GM18858 (cell line): ENCODE data around the gene CPEB4.

Experiments used
- ATAC-seq: cut with Tn5 transposase; IDR thresholded peaks from one replicate; pipeline ENCODE4 v1.9.1; 2021; ENCODE audit not compliant: unreplicated experiment

Gene CPEB4

DNA sequence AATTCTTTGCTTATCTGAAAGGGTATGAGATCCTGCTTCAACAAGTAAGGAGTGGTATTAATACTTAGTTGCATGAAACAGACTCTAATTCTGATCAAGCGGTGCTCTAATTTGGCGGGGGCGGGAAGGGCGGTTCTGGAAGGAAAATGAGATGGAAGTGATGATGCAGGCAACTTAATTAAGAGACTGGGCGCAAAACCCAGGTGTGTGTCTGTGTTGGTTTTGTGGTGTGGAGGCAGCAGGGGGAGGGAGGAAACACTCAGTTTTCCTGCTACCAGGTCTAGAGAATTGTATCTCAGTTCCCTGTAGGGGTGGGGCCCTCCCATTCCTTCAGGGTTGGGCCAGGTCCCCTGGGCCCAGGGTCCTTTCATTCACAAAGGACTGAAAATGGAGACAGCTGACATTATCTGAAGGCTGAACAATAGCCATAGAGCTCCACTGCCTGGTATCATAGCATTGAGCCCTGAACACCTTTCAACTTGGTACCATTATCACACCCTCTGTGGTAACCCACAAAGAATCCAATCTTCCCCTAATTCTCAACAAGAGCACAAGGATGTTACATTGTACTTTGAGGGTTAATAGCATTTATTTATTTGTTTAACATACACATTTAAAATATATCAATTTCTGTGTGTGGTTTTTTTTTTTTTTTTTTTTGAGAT is 83.7 kb downstream of the CPEB4 start:
- no peak for ATAC-seq

DNA sequence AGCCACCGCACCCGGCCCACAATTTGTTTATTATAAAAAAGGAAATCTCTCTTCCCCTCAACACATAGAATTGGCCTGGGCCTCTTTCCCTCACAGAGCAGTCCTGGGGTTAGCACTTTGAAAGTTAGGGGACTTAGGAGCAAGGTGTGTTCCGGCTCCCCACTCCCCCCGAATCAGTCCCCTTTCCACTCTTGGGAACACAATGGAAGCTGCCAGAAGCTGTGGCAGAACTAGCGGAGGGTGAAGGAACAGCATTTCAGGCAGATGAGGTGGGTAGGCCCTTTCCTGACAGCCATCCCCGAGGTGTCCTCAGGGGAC is 84.4 kb downstream of the CPEB4 start:
- no peak for ATAC-seq

DNA sequence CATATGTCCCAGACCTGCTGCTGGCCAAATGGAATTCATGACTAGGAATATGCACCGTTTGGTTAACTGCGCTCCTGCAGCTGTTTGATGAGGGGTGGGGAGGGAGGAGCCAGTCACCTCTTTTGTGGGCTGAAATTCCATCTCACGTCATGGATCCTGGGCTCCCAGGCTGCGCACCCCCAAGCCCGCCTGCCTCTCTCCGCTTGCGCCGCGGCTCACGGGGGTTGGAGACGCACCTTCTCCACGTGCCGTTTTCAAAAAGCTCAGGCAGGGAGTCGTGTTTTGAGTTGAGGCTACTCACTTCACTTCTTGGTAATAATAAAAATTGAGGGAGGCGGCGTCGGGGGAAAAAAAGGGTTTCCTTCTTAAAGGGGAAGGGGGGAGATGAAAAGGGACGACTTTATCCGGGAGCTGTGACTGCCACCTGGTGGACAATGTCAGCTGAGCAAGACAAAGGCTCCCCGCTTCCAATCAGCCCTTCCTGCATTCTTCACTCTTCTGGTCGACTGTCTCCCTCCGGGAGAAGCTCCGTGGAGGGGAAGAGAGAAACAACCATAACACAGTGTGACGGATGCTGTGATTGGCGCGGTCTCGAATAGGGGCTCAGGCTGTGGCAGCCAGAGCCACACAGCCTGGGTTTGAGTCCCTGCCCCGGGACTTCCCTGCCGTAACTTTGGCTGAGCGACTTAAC is 84.9 kb downstream of the CPEB4 start:
- ATAC-seq: no peak

DNA sequence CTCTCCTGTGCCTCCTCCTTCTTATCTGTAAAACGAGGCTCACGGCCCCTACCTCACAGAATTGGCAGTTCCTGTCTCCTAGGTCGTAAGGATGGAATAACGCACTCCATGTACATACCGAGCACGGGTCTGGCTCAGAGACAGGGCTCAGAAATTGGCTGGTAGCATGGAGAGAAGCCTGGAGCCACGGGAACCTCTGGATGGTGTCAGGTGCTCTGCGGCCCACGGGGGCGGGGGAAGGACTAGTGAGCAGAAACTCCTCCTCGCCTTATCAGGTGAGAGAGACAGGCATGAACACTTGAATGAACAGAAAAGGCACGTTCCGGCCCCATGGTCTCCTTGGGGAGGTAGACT is 85.4 kb downstream of the CPEB4 start:
- ATAC-seq: no peak

DNA sequence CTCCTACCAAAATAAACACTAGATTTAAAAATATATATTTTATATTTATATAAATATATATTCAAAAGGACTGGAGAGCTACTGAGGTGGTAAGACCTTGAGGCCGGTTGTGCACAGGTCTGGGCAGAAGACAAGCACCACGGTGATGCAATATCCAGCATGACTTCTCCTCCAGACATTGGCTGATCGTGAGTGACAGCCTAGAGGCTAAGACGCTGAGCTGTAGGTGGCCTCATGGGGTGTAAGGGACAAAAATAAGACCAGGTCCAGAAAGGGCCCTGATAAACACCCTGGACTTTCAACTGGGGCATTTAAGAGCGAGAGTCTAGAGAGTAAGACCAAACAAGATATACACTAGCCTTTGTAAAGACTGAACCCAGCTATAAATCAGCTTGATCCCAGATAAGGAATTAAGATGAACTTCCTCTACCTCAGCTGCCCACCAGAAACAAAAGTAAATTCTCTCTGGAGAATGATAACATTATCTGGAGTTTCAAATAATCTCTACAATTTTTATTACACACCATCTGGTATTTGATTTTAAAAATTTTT is 86.6 kb downstream of the CPEB4 start:
- ATAC-seq: no peak

DNA sequence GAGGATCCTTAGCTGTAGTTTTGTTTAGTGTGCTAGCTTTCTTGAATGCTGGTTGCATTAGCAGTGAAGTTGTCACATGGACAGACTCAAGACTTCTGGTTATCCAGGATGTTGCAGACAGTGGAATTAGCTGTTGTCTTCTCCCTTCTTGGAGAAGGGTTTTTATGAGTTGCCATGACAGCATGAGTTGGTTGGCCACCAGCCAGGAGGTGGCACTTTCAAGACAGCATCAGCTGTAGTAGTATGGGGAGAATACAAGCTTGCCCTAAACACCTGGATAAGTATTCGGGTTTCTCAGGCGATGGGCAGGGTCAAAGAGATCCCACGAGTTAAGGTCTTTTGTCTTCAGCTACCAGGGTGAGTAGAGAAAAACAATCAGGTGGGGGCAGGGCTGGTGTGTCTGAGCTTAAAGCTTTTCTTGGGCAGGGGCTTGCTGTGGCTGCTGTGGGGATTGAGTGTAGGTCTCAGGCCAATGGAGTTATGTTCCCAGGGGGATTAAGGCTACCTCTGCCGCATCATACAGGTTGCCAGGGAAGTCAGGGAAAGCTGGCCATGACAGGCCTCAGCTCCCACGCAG is 93.1 kb downstream of the CPEB4 start:
- ATAC-seq: no peak

DNA sequence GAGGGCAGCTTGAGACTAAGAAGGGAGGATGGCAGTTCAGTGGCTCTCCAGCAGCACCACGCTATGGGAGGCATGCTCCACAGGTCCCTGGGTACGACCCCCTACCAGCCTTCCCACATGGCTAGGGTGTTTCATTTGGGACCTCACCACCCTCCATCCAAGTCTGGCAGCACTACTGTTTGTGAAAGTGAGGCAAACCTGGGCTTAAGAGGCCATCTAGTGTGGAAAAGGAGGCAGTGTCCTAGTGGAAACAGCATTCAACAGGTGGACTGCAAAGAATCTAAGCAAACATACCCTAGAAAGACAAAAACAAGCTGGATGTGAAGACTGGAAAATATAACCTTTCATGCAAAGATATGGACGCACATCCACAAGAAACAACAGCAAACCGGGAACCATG is 96.1 kb downstream of the CPEB4 start:
- ATAC-seq: no peak

DNA sequence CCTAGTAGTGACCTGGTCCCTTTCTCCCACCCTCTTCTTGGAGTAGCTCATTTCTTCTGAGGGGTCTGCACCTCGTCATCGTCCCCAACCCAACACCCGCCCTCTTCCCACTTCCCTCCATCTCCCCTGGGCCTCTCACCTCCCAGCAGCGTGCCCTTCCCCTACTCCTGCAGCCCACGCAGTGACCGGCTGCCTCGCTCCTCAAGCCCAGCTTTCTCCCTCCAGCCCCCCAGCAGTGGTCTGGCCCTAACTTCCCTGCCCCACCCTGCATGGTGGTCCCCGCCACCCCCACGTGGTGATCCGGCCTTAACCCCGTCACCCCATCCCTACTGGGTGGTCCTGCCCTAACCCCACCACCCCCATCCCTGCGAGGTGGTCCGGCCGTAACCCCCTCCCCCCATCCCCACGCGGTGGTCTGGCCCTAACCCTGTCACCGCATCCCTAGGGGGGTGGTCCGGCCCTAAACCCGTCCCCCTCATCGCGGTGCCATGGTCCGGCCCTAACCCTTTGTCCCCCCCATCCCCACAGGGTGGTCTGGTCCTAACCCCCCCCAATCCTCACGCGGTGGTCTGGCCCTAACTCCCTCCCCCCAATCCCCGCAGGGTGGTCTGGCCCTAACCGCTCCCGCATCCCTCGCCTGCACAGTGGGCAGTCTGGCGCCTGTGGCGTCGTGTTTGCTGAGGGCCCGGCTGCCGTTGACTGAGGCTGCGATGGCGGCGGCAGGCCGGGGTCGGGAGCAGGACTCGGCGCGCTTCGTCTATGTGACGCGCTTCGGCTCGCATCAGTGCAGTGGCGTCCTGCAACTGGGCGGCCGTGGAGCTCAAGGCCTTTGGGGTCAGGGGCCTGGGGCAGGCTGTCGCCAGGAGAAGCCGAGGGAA is 100.6 kb downstream of the CPEB4 start, which contains the start of gene C5orf47:
Gene C5orf47, plus strand, starts transcription at position 617 of the 878 bp plus-strand sequence. Its CDS starts 94 bp downstream, at position 711.
- ATAC-seq: no peak

DNA sequence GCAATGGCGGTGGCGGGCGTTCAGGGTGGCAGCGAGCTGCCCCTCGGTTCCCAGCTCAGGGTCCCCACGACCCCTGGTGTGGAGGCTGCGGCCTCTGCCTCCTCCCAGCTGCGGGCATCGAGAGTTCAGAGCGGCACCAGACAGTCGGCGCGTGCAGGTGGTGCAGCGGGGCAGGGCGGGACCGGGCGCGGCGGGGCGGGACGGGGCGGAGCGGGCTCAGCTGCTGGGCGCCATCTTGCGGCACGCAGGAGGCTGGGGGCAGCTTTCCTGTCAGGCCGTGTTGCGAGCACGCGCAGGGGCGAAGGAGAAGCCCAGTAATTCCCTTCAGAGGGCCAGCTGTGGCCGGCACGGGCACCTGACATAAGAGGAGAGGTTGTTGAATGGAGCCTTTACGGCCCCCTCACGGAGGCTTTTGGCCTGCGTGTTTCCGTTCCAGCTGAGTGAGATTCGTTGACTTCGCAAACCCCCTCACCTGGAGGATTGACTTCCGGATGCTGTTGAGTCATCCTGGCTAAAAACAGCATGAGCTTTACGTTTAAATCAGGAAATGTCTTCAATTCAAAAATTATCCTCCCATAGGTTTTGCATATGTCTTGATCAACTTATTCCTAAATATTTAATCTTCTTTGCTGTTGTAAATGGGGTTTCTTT is 101.4 kb downstream of the CPEB4 start:
- ATAC-seq: no peak

DNA sequence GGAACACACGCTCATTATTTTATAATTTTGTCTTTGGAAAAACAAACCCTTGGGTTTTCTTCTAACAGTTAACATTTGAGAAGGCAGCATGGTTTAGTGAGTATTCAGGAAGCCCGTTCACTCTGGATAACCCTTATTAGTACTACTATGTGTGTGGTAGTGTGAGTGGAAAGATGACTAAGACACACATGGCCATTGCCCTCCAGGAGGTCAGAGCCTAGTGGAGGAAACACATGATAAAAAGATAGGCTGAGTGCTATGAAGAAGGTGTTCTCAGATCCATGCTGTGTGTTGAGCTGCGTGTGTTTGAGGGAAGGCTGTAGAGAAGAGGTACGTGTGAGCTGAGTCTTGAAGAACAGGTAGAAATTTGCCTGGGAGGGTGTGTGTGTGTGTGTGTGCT is 109.2 kb downstream of the CPEB4 start:
- no peak for ATAC-seq

DNA sequence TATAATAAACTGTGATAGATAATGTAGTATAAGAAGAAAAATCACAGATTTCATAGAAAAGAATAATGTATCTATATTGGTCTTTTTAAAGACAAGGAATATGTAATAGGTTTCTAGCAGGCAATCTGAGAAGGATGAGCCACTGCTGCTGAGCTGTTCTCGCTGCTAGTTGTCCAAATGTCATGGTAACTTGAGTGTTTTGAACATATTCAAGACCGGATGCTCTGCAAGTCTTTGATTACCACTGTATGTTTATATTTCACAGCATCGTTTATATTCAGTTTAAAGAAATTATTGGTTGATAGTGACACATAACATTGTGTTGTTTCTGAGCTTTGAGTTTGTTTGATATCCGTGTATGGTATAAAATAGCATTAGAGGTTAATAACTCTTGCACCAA is 110.4 kb downstream of the CPEB4 start:
- ATAC-seq: no peak

DNA sequence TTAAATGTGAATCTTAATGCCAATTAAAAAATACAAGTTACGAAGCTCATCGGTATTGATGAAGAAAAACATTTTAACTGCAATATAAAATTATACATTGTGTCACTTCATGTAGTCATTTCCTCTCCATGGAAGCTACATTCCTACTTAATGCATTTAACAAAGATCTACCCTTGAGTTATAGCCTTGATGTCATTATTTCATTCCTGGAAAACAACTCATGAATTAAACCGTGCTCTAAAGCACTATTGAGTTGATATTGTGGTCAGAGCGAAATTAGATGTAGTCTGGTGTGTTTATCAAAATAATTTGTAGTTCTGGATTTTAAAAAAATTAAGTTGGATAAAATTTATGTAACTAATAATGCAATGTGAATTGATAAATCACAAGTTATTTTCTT is 111.9 kb downstream of the CPEB4 start:
- ATAC-seq: no peak

DNA sequence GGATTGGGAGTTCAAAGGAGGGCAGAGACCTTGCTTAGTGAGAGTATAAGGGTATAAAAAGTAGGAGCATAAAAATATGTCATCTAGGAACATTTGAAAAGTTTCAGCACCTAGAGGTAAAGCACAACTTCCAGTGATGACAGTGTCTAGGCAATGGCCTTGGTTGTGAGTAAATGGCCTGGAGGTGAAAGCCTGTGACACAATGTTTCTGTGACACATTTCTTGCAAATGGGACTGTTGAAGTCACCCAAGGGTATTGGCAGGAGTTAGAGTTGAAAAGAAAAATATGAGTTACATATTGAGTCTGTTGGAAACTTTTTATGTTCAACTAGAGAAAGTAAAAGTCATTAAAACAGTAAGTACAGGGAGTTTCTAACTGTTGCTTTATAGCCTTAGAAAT is 115.6 kb downstream of the CPEB4 start:
- ATAC-seq: no peak

DNA sequence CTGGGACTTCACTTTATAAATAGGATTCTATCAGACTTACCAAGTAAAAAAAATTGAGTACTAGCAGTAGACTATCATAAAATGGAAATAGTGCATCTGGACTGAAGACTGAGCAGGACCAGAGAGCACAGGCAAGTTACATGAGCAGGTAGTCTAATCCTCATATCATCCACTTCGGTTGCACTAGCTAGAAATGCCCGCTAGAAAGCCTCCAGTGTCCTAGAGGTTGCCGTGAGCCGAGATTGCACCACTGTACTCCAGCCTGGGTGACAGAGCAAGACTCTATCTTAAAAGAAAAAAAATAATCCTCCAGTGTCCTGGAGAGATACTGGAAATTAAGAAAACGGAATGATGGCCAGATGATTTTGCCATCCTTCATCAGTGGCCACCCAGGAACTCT is 120.8 kb downstream of the CPEB4 start:
- ATAC-seq: no peak

DNA sequence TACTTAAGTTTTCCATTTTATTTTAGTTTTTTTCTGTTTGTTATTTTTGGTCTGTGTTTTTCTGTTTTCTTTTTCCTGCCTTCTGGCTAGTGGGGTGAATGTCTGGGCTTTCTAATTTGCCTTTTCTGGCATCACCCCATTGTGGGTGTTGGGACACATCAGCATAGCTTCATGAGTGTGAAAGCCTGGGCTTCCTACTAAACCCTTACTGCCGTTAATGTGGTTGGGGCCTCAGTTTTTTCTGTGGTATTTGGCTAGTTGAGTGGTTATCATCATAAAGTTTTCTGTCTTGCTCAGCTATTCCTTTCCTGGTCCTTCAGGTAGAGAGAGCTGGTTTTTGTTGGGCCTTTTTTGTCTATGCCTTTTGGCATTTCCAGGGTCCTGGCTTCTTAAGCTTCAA is 122.2 kb downstream of the CPEB4 start:
- no peak for ATAC-seq

DNA sequence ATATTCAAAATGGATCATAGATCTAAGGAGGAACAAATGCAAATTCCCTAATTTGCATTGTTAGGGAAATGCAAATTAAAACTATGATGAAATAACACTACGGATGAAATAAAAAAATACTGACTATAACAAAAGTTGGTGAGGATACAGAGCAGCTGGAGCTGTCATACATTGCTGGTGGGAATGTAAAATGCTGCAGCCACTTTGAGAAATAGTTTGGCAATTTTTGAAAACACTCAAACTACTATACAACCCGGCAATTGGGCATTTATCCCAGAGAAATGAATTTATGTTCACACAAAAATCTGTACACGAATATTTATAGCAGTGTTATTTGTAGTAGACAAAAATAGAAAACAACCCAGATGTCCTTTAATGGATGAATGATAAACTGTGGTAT is 123.3 kb downstream of the CPEB4 start:
- ATAC-seq: no peak
